Thyroid gland (tissue), 4 donors: Measurements from ENCODE around the gene LRRC59. TPM values are rescaled to one million over a fixed set of nuclear protein-coding genes. Genes with fewer than 3 reads are reported as not detected.
"Not testable (repeated sequence)": the region's sequence is repeated elsewhere in the genome, so short reads cannot be mapped to it uniquely, and the experiment has no call there.

Source experiments
- DNase-seq, 2 donors: peaks; one replicate each; pipeline ENCODE4 v3.0.0-alpha.2; 2019
- H3K27ac ChIP-seq, 3 donors: fragments of 200-600 bp; sonication (generic); 1 replicate in 2 of 3; 2 replicates in 1 of 3; pipeline ENCODE4 v1.5.1; 2016 to 2019; ENCODE audit warnings: mild to moderate bottlenecking in 1 of 3, moderate library complexity in 1 of 3
- H3K27me3 ChIP-seq: fragments of 200-600 bp; sonication (generic); one replicate; pipeline ENCODE4 v1.5.1; 2019
- H3K36me3 ChIP-seq, 2 donors: fragments of 200-600 bp; sonication (generic); one replicate each; pipeline ENCODE4 v1.5.1; 2016 to 2019
- H3K4me1 ChIP-seq, 2 donors: fragments of 200-600 bp; sonication (generic); one replicate each; pipeline ENCODE4 v1.5.1; 2017 to 2019
- H3K4me3 ChIP-seq, 3 donors: fragments of 200-600 bp; sonication (generic); replicated peaks in 1 of 3; 1 replicate in 2 of 3; 2 replicates in 1 of 3; pipeline ENCODE4 v1.5.1; 2016; ENCODE audit warnings: mild to moderate bottlenecking in 1 of 3
- H3K9me3 ChIP-seq: fragments of 200-600 bp; sonication (generic); one replicate; pipeline ENCODE4 v1.5.1; 2017
- CTCF ChIP-seq, 6 experiments: fragments of 200-600 bp in 3 of 6; fragments of 450-650 bp in 3 of 6; sonication (generic) in 3 of 6; IDR thresholded peaks; one replicate each; pipeline ENCODE4 v1.5.1; 2016 to 2019; ENCODE audit warnings: antibody characterized with exemption in 6 of 6, mild to moderate bottlenecking in 2 of 6, inconsistent platforms in 1 of 6, moderate library complexity in 1 of 6
- POLR2A ChIP-seq, 2 donors: fragments of 450-650 bp; IDR thresholded peaks; one replicate each; pipeline ENCODE4 v1.6.1; 2017; ENCODE audit warnings: antibody characterized with exemption in 2 of 2, mild to moderate bottlenecking in 2 of 2, moderate library complexity in 1 of 2
- WGBS, 2 donors: methylation state at CpG; one replicate each; pipeline ENCODE4 v1.1.5; 2017; 5-methylcytosine and 5-hydroxymethylcytosine counted together
- intact Hi-C: fragments of 100-400 bp; cut with DNase I; formaldehyde crosslinking; loops from one replicate; pipeline ENCODE4 v1.15.1; 2023
- total RNA-seq, 4 donors: library from RNA; depleted of rRNA; stranded (reverse); fragments of >200 nt; gene quantifications; one replicate each; pipeline ENCODE4 v1.2.3, GENCODE V29; 2016

LRRC59 gene
- total RNA-seq, 4 donors from 2014 or later, result 57.4 to 91.0 (median 77.5) TPM

DNA sequence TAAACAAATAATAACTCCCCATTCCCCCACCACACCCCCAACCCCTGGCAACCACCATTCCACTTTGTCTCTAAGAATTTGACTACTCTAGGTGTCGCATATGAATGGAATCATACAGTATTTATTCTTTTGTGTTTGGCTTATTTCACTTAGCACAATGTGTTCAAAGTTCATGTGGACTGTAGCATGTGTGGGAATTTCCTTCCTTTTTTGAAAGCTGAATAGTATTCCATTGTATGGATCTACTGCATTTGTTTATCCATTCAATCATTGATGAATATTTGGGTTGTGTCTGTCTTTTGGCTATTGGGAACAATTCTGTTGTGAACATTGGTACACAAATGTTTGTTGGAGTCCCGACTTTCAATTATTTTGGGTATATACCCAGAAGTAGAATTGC, 25.4 kb upstream of the LRRC59 start:
- Histone ChIP-seq H3K4me3 (no peak overlapping the region), H3K4me1 (peaks cover 31 to 53% of the 10 kb centered on the region in 2 donors), H3K27ac (no peak overlapping the region), H3K27me3 (no peaks in the 10 kb centered on the region), H3K9me3 (no peaks in the 10 kb centered on the region), H3K36me3 (no peaks in the 10 kb centered on the region)
- intact Hi-C loops, result no loop called here
- WGBS, 2 donors, result 97% methylated on average over 2 of the region's 2 CpGs
- no peak for DNase-seq
- TF ChIP-seq POLR2A (IDR thresholded peaks at IDR 0.05) (no peak), CTCF (IDR thresholded peaks at IDR 0.05) (no peak)

- H3K9me3 ChIP-seq, result no peaks in the 10 kb centered on the region
- H3K4me1 ChIP-seq, result peaks cover 22 to 40% of the 10 kb centered on the region in 2 donors
- intact Hi-C loops, result no loop called here
- 52 to 63% methylated on average over 3 of the region's 3 CpGs for WGBS, 2 donors
- H3K4me3 ChIP-seq, result no peak overlapping the region
- TF ChIP-seq POLR2A (IDR thresholded peaks at IDR 0.05) (no peak), CTCF (IDR thresholded peaks at IDR 0.05) (no peak)
- no peaks in the 10 kb centered on the region for H3K36me3 ChIP-seq
- no peak for DNase-seq
- no peaks in the 10 kb centered on the region for H3K27me3 ChIP-seq
- peak overlapping the region; percentile 64 to 83 (median 73) for H3K27ac ChIP-seq
Observed at GRCh38 chr17:50421308-50422051, 24.2 kb upstream of the LRRC59 start.

DNA sequence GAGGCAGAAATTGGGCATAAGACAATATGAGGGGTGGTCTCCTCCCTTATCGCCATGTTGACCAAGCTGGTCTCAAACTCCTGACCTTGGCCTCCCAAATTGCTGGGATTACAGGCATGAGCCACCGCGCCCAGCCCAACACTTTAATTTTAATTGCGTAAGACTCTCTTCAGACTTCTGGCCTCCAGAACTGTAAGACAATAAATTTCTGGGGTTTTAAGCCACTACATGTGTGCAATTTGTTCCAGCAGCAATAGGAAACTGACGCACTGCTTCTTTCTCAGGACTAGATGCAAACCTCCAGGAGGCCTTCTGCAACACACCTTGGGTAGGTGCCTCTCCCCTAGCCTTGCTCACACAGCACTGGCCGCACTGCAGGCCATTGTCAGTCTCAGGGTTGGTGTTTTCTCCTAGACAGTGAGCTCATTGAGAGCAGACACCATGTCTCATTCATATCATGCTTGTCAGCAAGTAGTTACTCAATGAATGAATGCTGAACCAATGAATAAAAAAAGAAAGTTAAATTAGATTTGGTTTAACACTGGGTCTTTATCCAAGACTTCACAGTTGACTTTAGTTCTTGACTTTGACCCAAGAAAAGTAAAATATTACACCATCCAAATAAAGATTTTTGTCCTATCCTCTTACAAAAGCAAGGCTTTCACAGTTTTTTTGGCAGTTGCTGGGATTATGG, 23.2 kb upstream of the LRRC59 start:
- H3K4me3 ChIP-seq, result no peak overlapping the region
- H3K27me3 ChIP-seq, result no peaks in the 10 kb centered on the region
- TF ChIP-seq POLR2A (IDR thresholded peaks at IDR 0.05) (no peak), CTCF (IDR thresholded peaks at IDR 0.05) (no peak)
- H3K9me3 ChIP-seq, result no peaks in the 10 kb centered on the region
- H3K36me3 ChIP-seq, result no peaks in the 10 kb centered on the region
- intact Hi-C loops, result no loop called here
- peak overlapping the region in 2 of 3 donors; percentile 64 to 73 for H3K27ac ChIP-seq
- WGBS, 2 donors, result 96 to 98% methylated on average over 6 of the region's 6 CpGs
- peaks cover 20 to 38% of the 10 kb centered on the region in 2 donors for H3K4me1 ChIP-seq
- DNase-seq, result no peak

DNA sequence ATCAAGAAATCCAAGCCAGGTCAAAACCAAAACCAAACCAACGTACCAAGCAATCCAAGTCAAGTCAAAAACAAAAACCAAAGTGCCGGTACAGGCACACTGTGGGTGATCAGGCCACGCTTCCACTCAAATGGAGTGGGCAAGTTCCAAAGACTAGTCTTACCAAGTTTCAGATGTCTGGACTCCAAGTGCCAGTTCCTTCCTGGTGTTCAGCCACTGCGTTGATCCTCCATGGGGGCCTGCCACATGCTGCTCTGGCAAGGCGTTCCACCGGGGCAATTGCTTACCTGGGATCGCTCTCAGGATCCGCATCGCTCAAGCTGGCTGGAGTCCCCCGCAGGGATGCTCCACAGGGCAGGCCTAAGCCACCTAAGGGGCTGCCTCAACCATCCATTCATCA, 22.3 kb upstream of the LRRC59 start:
- H3K4me3 ChIP-seq, DNase-seq, H3K27ac ChIP-seq, intact Hi-C loops, H3K36me3 ChIP-seq, H3K27me3 ChIP-seq, H3K9me3 ChIP-seq: not testable (repeated sequence)
- 94 to 95% methylated on average over 5 to 10 of the region's 10 CpGs for WGBS, 2 donors
- H3K4me1 ChIP-seq, result peaks cover 10 to 28% of the 10 kb centered on the region in 2 donors

DNA sequence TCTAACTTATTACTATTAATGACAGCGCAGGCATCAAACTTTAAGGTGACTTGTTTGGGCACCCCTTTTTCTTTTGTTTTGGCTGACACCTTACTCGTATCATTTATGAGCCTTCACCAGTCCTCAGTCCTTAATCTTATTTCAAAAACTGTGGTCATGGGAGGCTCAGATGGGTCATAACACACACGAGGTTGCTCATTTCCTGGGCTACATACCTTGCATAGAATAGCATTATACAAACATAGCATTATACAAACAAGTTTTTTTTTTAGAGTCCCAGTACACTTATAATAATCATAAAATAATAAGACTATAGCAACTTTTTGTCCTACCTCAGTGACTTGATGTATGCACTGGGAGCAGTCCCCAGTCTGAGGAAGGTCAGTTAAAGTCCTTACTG, 17.5 kb upstream of the LRRC59 start:
- H3K27ac ChIP-seq, result no peak overlapping the region
- H3K4me3 ChIP-seq, result no peak overlapping the region
- no peaks in the 10 kb centered on the region for H3K4me1 ChIP-seq
- TF ChIP-seq POLR2A (IDR thresholded peaks at IDR 0.05) (no peak), CTCF (IDR thresholded peaks at IDR 0.05) (no peak)
- H3K36me3 ChIP-seq, result no peaks in the 10 kb centered on the region
- 85 to 88% methylated on average over 3 of the region's 3 CpGs for WGBS, 2 donors
- intact Hi-C loops, result no loop called here
- no peaks in the 10 kb centered on the region for H3K27me3 ChIP-seq
- H3K9me3 ChIP-seq, result no peaks in the 10 kb centered on the region
- DNase-seq, result no peak
